GM12874 (cell line): Measurements from ENCODE around the gene RHBDD1.

Experiments used
- TF ChIP-seq, protein P1 (sequence below): IDR thresholded peaks from 2 replicates; pipeline ENCODE4 v1.5.1; 2011; ENCODE audit warnings: low read depth, mild to moderate bottlenecking, control low read depth, low read length, moderate library complexity; ENCODE audit not compliant: insufficient read depth

RHBDD1 gene

DNA sequence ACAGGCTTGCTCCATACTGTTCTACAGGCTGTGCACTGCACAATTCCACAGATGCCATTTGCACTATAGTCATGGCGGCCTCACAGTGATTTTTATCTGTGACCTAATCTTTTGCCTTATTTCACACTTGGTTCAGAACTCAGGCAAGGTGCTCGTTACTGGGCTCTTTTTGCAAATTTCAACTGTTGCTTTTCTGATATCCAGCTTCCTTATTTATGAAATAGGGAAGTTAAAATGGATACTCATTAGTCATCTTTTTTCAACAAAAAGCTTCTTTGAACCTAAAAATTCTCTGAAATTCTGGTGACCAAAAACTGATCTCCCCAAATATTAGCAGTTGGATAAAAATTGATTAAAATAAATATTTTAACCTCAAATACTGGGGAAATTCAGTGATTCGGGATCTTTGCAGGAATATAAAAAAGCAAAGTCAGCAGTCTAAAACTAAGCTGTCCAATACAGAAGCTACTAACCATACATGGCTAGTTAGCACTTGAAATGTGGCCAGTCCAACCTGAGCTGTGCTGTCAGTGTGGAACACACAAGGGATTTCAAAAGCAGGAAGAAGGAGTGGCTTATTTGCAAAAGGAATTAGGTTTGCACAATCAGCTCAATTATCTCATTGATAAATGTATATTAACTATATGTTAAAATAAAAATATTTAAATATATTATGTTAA is 193.7 kb downstream of the RHBDD1 start:
- TF ChIP-seq, protein P1, sequence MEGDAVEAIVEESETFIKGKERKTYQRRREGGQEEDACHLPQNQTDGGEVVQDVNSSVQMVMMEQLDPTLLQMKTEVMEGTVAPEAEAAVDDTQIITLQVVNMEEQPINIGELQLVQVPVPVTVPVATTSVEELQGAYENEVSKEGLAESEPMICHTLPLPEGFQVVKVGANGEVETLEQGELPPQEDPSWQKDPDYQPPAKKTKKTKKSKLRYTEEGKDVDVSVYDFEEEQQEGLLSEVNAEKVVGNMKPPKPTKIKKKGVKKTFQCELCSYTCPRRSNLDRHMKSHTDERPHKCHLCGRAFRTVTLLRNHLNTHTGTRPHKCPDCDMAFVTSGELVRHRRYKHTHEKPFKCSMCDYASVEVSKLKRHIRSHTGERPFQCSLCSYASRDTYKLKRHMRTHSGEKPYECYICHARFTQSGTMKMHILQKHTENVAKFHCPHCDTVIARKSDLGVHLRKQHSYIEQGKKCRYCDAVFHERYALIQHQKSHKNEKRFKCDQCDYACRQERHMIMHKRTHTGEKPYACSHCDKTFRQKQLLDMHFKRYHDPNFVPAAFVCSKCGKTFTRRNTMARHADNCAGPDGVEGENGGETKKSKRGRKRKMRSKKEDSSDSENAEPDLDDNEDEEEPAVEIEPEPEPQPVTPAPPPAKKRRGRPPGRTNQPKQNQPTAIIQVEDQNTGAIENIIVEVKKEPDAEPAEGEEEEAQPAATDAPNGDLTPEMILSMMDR: no peak

DNA sequence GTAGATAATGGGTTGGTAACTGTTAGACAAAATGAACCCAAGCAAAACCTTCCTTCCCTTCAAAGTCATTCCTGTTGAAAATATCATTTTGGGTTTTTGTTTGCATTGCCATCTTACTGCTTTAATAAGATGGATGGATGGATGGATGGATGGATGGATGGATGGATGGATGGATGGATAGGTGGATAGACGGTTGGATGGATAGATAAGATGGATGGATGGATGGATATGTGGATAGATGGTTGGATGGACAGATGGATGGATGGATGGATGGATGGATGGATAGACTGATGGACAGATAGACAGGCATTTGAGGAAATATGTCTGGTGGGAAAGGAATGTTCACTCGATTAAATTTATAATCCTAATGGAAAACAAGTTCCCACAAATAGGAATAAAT is 194.9 kb downstream of the RHBDD1 start:
- TF ChIP-seq, protein P1: no peak

DNA sequence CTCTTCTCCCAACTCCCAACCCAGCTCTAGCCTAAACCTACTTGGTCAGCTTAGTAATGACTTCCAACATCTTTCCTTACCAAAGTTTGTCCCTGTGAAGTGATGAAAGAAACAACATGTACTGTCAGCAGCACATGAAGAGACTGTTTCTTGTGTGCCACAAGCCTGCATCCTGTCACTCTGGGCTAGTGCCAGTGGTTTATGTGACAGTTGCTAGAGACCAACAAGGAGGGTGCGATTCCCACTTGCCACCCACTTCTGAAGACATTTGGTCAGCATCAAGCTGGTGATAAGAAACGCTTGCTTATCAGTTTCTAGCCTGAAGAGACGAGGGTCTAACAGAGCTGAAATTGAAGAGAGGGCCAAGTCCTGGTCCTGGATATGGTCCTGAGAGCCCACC is 195.5 kb downstream of the RHBDD1 start:
- TF ChIP-seq, protein P1: no peak

DNA sequence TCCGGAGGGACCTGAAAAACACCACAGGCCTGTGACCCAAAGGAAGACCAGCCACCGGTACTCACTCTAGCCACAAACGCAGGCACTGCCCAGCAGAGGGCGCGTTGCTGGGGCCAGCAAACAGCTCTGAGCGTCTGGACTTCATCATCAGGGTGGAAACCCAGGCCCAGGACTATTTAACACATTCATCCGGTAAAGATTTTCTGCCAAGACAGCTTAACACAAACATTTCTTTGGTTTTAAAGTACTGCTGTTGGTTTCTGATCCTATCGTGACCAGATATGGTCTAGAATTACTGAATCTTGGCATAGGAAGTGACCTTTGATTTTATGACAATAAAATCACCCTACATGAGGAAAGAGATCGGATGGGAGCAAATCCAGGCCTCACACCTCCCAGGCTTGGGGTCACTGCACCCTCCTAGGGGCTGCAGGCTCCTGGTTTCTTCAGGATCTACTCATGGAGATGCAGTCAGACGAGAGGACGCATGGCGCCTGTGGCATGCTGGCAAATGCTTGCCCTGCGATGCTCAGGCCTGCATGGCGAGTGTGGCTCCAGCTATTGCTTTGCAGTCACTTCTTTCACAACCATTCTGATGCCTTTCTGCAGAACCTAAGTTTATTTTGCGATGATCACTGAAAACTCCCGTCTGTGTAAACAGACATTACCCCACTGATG is 197.8 kb downstream of the RHBDD1 start:
- TF ChIP-seq, protein P1: peak; percentile 83

DNA sequence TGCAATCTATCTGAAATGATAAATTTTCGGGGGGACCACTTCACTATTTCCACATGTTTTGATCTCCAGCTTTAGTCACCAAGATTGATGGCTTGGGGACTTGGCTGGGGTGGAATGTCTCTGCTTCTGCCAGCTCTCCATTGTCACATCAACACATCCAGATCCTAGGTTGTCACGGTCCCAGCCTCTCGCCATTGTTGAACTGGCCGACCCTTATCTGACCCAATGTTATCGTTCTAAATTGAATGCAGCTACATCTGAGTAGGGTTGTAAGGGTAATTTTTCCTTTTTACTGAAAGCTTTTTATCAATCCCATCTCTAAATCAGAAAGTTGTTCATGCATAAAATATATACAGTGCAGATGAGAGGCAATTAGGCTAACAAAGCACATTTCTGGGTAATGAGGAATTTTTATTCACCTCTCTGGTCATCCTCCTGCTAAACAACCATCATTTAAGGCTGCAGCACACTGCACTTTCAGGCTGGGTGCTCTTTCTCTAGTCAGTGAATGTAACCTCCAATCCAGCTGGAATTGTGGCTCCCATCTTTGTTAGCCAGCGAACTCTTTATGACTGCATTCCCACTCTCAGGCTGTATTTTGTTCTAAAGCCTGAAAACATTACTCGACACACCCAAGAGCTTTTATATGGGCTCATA is 200.0 kb downstream of the RHBDD1 start:
- TF ChIP-seq, protein P1: no peak

DNA sequence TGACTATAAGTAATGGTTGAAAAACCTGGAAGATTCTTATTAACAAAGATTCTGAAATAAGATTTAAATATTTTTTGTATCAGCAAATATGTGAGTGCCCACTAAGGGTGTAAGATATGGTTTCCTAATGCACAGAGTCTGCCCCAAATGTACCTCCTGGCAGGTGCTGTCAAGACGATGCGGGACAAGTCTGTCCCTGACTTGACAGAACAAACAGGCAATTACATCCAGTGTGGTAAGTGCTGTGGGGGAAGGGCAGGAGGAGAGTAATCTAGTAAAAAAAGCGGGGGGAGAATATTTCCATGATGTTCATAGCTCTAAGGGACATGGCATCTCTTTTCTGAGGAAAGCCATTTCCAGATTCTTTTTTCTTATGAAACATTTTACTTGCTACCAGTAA is 200.7 kb downstream of the RHBDD1 start:
- TF ChIP-seq, protein P1: no peak

DNA sequence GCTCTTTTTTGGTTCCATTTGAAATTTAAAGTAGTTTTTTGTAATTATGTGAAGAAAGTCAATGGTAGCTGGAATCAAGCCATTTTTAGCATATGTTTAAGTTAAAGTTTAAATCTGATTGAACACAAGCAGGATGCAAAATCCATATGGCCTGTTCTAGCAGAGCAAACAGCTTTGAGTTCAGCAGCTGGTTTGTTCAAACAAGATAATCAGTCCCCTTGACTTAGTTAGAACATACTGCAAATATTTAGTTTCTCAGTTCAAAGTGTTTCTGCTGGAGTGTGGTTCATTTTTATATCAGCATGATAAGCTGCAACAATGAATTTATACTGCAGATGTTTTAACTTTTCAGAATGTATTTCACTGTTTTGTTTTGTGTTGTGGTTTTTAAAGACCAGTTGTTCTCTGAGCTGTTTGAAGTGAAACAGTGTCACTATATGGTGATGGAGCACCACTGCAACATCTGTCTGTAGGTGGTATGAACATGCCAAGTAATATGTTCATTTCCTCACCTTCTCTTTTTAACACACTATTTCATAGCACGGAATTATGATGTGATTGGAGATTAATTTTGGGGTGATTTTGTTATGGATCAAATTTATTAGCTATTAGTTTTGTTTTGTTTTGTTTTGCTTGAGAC is 202.8 kb downstream of the RHBDD1 start:
- TF ChIP-seq, protein P1: 0 out of 2 replicates have a peak, but pooled peaks have one; percentile 1
